ENCODE data around the gene MELK. TPM values are rescaled to one million over a fixed set of nuclear protein-coding genes. Genes with fewer than 3 reads are reported as not detected.
A peak's percentile ranks its signal among the peaks of the same experiment; 100 is the strongest.
"Not testable (repeated sequence)": the region's sequence is repeated elsewhere in the genome, so short reads cannot be mapped to it uniquely, and the experiment has no call there.

The MELK gene
- 25.7 and 27.0 TPM in 2 replicates for total RNA-seq (2014; rRNA removed; shearing (Covaris generic))
- polyA plus RNA-seq (2015; cell fraction: cytosol; rRNA removed), result 16.9 and 24.0 TPM in 2 replicates
- polyA plus RNA-seq (2015; cell fraction: nucleus; rRNA removed), result 21.6 and 27.0 TPM in 2 replicates

DNA sequence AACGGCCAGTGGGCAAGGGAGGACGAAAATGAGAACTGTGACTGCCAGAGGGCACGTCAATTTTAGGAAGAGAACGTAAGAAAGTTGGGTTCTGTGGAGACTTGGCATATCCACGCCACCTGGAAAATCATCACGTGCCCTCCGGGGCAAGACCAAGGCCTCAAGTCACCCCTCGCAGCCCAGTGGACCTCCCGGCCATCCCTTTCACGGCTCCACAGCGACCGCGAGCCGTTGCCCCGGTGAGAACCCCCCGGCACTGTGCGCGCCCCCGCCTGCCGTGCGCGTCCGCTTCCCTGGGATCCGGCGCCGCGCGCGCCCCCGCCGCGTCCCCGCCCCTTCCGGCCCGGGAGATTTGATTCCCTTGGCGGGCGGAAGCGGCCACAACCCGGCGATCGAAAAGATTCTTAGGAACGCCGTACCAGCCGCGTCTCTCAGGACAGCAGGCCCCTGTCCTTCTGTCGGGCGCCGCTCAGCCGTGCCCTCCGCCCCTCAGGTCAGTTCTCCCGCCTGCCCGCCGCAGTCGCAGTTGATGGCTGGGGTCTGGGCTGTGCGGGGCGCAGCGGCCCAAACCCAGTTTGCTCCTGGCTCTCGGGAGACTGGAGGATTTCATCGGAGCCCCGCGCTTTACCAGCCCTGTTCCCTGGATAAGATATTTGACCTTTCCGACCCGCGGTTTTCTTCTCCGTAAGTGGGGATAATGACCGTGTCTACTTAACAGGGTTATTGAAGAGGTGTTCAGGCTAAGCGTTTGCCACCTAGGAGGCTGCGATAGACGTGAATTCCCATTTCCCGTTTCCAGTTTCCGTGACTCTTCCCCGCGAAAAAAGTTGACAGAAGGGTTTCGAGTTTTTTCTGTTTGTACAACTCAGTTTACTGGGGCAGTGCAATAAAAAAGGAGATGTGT is at the start of gene MELK:
Gene MELK, plus strand, starts transcription at position 381 of the 904 bp plus-strand sequence. CDS start 8,787 bp downstream, outside the sequence.
- in situ Hi-C loops (cut with HindIII; ENCODE audit: low pct_unique_long_range_greater_than_20kb, low sequenced_read_pairs), result no loop called here
- peak; percentile 77 for DNase-seq (ENCODE audit: low read depth, low spot score)

DNA sequence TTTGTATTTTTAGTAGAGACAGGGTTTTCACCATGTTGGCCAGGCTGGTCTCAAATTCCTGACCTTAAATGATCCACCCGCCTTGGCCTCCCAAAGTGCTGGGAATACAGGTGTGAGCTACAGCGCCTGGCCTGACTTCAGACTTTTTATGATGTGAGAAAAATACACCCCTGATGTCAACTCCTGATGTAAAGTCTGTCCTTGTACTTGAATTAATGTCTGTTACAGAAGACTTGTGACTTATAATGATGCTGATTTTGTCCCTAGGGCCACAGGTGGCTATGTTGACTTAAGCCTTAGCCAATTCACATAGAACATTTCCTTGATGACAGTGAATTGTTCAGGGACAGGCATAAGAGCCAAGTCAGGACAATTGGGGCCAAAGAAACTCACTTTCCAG is 42.5 kb upstream of the MELK start:
- DNase-seq (ENCODE audit: low read depth, low spot score), result no peak
- in situ Hi-C loops (cut with HindIII; ENCODE audit: low pct_unique_long_range_greater_than_20kb, low sequenced_read_pairs), result no loop called here

DNA sequence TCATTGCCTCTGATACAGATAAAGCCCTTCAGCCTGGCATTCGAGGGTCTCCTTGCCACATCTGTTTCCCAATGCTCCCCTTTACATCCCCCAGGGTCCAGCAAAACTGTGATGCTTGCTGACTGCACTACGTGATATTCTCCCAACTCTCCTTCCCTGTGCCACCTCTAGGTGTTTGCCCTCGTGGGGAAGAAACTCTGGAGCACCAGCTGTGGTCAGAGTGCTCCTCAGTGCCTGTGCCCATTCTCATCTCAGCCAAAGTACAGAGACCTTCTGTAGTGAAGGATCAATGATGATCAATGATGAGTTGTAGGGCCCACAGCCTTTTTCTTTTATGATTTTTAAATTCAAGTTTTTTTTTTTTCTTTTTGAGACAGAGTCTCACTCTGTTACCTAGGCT is 40.3 kb upstream of the MELK start:
- DNase-seq (ENCODE audit: low read depth, low spot score), result no peak
- in situ Hi-C loops (cut with HindIII; ENCODE audit: low pct_unique_long_range_greater_than_20kb, low sequenced_read_pairs), result no loop called here

DNA sequence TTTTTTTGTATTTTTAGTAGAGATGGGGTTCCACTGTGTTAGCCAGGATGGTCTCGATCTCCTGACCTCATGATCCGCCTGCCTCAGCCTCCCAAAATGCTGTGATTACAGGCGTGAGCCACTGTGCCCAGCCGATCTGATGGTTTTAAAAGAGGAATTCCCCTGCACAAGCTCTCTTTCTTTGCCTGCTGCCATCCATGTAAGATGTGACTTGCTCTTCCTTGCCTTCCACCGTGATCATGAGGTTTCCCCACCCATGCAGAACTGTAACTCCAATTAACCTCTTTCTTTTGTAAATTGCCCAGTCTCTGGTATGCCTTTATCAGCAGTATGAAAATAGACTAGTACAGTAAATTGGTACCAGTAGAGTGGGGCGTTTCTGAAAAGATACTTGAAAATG is 39.0 kb upstream of the MELK start:
- DNase-seq (ENCODE audit: low read depth, low spot score); in situ Hi-C loops (cut with HindIII; ENCODE audit: low pct_unique_long_range_greater_than_20kb, low sequenced_read_pairs): not testable (repeated sequence)

DNA sequence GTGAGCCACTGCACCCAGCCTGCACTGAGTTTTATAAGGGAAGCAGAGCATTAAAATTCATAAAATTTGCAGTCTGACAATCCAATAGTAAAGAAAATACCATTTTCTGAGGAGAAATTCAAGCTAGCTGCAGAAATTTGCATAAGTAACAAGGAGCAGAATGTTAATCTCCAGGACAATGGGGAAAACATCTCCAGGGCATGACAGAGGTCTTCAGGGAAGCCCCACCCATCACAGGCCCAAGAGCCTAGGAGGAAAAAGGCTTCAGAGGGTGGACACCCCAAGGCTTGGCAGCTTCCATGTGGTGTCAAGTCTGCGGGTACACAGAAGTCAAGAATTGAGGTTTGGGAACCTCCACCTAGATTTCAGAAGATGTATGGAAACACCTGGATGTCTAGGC is 37.6 kb upstream of the MELK start:
- in situ Hi-C loops (cut with HindIII; ENCODE audit: low pct_unique_long_range_greater_than_20kb, low sequenced_read_pairs), result no loop called here

DNA sequence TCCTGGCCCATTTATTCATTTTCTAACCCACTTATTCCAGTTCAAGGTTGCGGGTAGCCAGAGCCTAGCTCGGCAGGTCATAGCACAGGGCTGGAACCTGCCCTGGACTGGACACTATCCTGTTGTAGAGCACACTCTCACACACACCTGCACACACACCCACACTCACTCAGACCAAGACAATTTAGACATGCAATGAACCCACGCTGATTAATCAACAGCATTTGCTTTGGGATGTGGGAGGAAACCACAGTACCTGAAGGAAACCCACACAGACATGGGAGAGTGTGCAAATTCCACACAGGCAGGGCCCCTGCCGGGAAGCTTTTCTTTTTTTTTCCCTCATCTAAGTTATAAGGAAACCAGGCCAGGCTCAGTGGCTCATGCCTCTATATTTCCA is 34.8 kb upstream of the MELK start:
- in situ Hi-C loops (cut with HindIII; ENCODE audit: low pct_unique_long_range_greater_than_20kb, low sequenced_read_pairs), result no loop called here
- DNase-seq (ENCODE audit: low read depth, low spot score), result no peak

More for the DNA sequence above, 37.6 kb upstream of the MELK start:
- no peak for DNase-seq (ENCODE audit: low read depth, low spot score)

DNA sequence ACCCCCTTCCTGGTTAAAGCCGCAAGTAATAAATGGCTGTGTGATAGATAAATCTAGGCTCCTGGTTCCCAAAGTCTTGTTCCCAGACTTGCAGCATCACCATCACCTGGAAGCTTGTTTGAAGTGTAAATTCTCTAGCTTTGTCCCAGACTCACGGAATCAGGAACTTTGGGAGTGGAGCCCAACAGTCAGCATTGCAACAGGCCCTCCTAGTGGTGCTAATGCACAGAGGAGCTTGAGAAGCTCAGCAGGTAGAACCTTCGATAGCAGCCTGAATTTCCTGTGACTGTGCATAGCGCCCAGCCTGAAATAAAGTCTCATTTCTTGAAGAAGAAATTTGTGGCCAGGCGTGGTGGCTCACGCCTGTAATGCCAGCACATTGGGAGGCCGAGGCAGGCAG is 30.3 kb upstream of the MELK start:
- DNase-seq (ENCODE audit: low read depth, low spot score), result no peak
- in situ Hi-C loops (cut with HindIII; ENCODE audit: low pct_unique_long_range_greater_than_20kb, low sequenced_read_pairs), result no loop called here

DNA sequence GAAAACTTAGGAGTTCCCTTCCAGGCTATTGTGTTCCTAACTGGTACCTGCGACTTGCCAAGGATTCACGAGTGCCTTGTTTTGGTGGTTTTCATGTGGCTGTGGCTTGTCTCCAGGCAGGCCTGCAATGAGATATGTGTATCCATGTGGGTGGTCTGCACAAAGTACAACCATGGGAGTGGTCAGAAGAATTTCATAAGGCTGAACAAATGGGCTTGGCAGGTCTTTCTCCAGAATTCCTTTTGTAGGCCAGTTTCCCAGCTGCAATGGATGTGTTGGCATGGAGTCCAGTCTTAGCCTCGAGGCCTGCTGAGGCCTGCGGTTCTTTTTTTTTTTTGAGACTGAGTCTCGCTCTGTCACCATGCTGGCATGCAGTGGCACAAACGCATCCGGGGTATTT is 28.8 kb upstream of the MELK start:
- in situ Hi-C loops (cut with HindIII; ENCODE audit: low pct_unique_long_range_greater_than_20kb, low sequenced_read_pairs), result no loop called here
- DNase-seq (ENCODE audit: low read depth, low spot score), result no peak

DNA sequence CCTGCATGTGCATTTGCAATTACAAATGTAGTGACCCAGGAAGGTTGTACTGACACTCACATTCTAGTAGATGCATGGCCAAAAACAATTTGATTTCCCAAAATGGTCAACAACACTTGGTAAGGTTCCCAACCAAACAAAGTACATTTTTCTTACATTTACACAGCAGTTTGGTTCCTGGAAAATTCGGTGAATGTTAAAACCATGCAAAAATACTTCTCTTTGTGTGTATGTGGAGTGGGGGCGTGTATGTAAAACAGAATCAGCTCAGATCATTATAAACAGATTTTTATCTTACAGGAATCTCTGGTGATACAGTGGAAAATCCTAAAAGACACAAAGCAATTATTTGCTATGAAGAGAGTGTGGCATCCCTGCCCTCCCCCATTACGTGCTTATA is 25.1 kb upstream of the MELK start:
- no peak for DNase-seq (ENCODE audit: low read depth, low spot score)
- in situ Hi-C loops (cut with HindIII; ENCODE audit: low pct_unique_long_range_greater_than_20kb, low sequenced_read_pairs), result no loop called here

DNA sequence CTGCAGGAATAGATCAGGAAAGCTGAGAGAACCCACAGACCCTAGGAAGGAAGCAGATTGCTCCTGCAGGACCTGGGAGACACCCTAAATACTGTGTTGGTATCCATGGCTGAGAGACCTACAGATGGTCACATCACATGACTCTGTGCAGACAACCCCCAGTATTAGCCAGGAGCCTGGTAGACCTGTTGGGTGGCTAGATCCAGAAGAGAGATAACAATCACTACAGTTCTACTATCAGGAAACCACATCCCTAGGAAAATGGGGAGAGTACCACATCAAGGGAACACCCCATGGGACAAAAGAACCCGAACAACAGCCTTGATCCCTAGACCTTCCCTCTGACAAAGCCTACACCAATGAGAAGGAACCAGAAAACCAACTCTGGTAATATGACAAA is 24.2 kb upstream of the MELK start:
- in situ Hi-C loops (cut with HindIII; ENCODE audit: low pct_unique_long_range_greater_than_20kb, low sequenced_read_pairs), result no loop called here
- DNase-seq (ENCODE audit: low read depth, low spot score), result no peak

DNA sequence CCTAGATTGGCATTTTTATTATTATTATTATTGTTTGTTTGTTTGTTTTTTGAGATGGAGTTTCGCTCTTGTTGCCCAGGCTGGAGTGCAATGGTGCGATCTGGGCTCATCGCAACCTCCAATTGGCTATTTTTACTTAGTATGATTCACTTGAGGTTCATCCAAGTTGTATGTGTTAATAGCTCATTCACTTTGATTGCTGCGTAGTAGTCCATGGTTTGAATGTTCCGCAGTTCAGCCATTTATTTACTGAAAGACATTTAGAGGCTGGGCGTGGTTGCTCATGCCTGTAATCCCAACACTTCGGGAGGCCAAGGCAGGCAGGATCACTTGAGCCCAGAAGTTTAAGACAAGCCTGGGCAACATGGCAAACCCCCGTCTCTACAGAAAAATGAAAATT is 22.6 kb upstream of the MELK start:
- DNase-seq (ENCODE audit: low read depth, low spot score), result no peak
- in situ Hi-C loops (cut with HindIII; ENCODE audit: low pct_unique_long_range_greater_than_20kb, low sequenced_read_pairs), result no loop called here

DNA sequence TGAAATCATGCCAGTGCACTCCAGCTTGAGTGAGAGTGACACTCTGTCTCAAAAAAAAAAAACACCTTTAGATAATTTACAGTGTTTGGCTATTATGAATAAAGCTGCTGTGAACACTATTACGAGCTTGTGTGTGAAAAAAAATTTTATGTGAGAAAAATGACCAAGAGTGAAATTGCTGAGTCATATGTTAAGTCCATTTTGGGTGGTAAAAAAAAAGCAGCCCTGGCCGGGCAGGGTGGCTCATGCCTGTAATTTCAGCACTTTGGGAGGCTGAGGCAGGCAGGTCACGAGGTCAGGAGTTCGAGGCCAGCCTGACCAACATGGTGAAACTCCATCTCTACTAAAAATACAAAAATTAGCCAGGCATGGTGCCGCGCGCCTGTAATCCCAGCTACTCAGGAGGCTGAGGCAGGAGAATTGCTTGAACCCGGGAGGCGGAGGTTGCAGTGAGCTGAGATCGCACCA is 22.0 kb upstream of the MELK start:
- in situ Hi-C loops (cut with HindIII; ENCODE audit: low pct_unique_long_range_greater_than_20kb, low sequenced_read_pairs), result not testable (repeated sequence)

DNA sequence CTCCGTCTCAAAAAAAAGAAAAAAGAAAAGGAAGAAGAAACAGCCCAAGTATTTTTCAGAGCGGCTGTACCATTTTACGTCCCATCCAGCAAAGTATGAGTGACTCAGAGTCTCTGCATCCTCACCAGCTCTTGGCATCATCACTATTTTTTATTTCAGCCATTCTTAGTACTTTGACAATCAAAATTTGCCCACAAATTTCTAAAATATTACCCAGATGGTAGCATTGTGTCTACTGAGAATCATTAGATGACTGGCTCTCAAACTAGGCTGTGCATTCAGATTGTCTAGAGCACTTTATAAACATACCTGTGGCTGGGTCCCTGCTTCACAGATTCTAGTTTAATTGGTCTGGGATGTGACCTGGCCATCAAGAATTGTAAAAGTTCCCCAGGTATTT is 21.6 kb upstream of the MELK start:
- no peak for DNase-seq (ENCODE audit: low read depth, low spot score)
- in situ Hi-C loops (cut with HindIII; ENCODE audit: low pct_unique_long_range_greater_than_20kb, low sequenced_read_pairs), result no loop called here

More for the DNA sequence above, 22.0 kb upstream of the MELK start:
- not testable (repeated sequence) for DNase-seq (ENCODE audit: low read depth, low spot score)

DNA sequence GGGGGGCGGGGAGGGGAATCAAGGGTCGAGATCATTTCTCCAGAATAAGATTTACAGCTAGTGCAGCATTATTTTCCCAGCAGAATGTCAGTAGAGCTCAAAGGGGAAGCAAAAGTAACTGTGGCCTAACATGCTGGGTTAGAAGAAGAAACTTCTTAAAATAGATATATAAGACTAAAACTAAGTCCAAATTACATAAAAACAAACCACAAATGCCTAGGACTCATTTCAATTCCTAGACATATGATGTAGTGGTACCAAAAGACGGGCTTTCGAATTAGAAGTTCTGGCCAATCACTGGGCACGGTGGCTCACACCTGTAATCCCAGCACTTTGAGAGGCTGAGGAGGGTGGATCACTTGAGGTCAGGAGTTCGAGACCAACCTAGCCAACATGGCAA is 20.8 kb upstream of the MELK start:
- no peak for DNase-seq (ENCODE audit: low read depth, low spot score)
- in situ Hi-C loops (cut with HindIII; ENCODE audit: low pct_unique_long_range_greater_than_20kb, low sequenced_read_pairs), result no loop called here

DNA sequence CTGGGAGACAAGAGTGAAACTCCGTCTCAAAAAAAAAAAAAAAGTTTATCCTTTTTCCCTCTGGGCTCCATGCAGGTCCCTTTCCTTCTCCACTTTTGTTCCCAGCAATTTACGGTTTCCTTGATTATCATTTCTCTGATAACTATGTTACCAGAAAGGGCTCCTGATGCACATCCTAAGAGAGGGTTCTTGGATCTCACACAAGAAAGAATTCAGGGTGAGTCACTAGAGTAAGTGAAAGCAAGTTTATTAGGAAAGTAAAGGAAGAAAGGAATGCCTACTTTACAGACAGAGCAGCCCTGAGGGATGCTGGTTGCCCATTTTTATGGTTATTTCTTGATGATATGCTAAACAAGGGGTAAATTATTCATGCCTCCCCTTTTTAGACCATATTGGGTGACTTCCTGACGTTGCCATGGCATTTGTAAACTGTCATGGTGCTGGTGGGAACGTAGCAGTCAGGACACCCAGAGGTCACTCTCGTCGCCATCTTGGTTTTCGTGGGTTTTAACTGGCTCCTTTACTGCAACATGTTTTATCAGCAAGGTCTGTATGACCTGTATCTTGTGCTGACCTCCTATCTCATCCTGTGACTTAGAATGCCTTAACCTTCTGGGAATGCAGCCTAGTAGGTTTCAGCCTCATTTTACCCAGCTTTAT is 13.5 kb upstream of the MELK start:
- DNase-seq (ENCODE audit: low read depth, low spot score), result no peak
- in situ Hi-C loops (cut with HindIII; ENCODE audit: low pct_unique_long_range_greater_than_20kb, low sequenced_read_pairs), result no loop called here

DNA sequence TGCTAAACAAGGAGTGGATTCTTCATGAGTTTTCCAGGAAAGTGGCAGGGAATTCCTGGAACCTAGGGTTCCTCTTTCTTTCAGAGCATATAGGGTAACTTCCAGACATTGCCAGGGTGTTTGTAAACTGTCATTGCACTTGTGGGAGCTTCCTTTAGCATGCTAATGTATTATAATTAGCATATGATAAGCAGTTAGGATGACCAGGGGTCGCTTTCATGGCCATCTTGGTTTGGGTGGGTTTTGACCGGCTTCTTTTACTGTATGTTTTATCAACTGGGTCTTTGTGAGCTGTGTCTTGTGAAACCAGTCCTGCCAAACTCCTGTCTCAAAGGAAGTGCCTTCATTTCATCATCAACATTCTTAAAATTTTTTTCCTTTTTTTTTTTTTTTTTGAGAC is 11.9 kb upstream of the MELK start:
- in situ Hi-C loops (cut with HindIII; ENCODE audit: low pct_unique_long_range_greater_than_20kb, low sequenced_read_pairs), result no loop called here
- peak; percentile 34 for DNase-seq (ENCODE audit: low read depth, low spot score)

DNA sequence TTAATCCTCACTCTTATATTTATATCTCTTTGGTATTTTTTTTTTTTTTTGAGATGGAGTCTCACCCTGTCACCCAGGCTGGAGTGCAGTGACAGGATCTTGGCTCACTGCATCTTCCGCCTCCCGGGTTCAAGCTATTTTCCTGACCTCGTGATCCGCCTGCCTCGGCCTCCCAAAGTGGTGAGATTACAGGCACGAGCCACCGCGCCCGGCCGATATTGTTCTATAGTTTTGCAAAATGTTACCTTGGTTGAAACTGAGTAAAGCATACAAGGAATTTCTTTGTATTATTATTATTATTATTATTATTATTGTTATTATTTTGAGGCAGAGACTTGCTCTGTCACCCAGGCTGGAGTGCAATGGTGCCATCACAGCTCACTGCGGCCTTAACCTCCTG is 9.9 kb upstream of the MELK start:
- DNase-seq (ENCODE audit: low read depth, low spot score); in situ Hi-C loops (cut with HindIII; ENCODE audit: low pct_unique_long_range_greater_than_20kb, low sequenced_read_pairs): not testable (repeated sequence)

DNA sequence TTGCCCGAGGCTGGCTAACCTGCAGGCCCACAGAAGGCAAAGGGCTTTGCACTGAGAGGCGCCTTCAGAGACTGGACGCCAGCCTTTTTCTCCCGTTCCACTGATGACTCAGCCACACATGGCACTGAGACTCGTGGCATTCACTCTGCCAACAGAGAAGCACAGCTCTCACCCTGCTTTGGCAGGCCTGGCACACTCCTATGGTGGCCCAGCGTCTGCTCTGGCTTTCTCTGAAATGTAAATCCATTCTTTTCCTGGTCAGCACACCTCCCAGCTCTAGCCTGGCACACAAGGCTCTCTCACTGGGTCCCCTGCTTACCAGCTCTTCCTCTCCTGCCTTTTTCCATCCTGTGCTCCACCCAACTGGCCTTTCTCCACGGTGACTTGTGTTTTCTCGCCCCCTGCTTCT is 5.9 kb upstream of the MELK start:
- peak; percentile 80 for DNase-seq (ENCODE audit: low read depth, low spot score)
- in situ Hi-C loops (cut with HindIII; ENCODE audit: low pct_unique_long_range_greater_than_20kb, low sequenced_read_pairs), result no loop called here

DNA sequence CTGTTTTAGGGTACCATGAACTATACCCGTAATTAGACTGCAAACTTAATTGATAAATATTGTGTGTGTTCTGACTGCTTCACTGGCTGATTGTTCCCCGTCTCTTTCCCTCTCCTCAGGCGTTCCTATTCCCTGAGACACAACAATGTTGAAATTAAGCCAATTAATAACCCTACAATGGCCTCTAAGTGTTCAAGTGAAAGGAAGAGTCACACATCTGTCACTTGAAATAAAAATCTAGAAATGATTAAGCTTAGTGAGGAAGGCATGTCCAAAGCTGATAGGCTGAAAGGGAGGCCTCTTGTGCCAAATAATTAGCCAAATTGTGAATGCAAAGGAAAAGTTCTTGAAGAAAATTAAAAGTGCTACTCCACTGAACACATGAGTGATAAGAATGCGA is 4.0 kb upstream of the MELK start:
- in situ Hi-C loops (cut with HindIII; ENCODE audit: low pct_unique_long_range_greater_than_20kb, low sequenced_read_pairs); DNase-seq (ENCODE audit: low read depth, low spot score): not testable (repeated sequence)

Measured in SK-MEL-5 (cell line).